MCF 10A (cell line): ENCODE measurements around the gene HIF1A. TPM values are rescaled to one million over a fixed set of nuclear protein-coding genes. Genes with fewer than 3 reads are reported as not detected.

ENCODE experiments used
- BruUV-seq: library from RNA; stranded (reverse); fragments of 400-500 nt; replicated peaks from 2 replicates; lab custom pipeline; 2021; lab: Mats Ljungman, UMichigan
- CTCF ChIA-PET: fragments of 300-600 bp; sonication (Branson Sonifier 250); formaldehyde crosslinking; extraction: SDS; loops from one replicate; lab custom pipeline; 2021; ENCODE audit warnings: antibody characterized with exemption, inconsistent platforms; lab: Yijun Ruan, JAX
- POLR2A ChIA-PET: fragments of 300-600, 350-650 bp; sonication (Branson Sonifier 250); formaldehyde crosslinking; extraction: SDS; loops from one replicate; lab custom pipeline; 2020; ENCODE audit warnings: antibody characterized with exemption, inconsistent platforms; lab: Yijun Ruan, JAX
- DNase-seq: peaks from one replicate; pipeline ENCODE4 v3.0.0-alpha.2; 2018; ENCODE audit not compliant: unreplicated experiment
- H3K27ac Mint-ChIP-seq: one replicate; pipeline ENCODE4 v1.8.0; 2022; ENCODE audit warnings: mild to moderate bottlenecking, low read depth, mixed read lengths; ENCODE audit not compliant: unreplicated experiment
- H3K27me3 Mint-ChIP-seq: one replicate; pipeline ENCODE4 v1.8.0; 2022; ENCODE audit warnings: mixed read lengths; ENCODE audit not compliant: insufficient read depth, unreplicated experiment
- H3K36me3 Mint-ChIP-seq: one replicate; pipeline ENCODE4 v1.8.0; 2022; ENCODE audit warnings: mild to moderate bottlenecking, moderate library complexity, mixed read lengths; ENCODE audit not compliant: insufficient read depth, unreplicated experiment
- H3K4me1 Mint-ChIP-seq: one replicate; pipeline ENCODE4 v1.8.0; 2022; ENCODE audit warnings: mixed read lengths; ENCODE audit not compliant: insufficient read depth, unreplicated experiment
- H3K4me3 Mint-ChIP-seq: one replicate; pipeline ENCODE4 v1.8.0; 2022; ENCODE audit warnings: mild to moderate bottlenecking, moderate library complexity, mixed read lengths; ENCODE audit not compliant: unreplicated experiment
- H3K9me3 Mint-ChIP-seq: one replicate; pipeline ENCODE4 v1.8.0; 2022; ENCODE audit warnings: mixed read lengths; ENCODE audit not compliant: unreplicated experiment
- intact Hi-C: fragments of 100-400 bp; cut with micrococcal nuclease; formaldehyde crosslinking; loops from 2 replicates; pipeline ENCODE4 v1.14.1; 2022
- total RNA-seq: library from RNA; stranded (reverse); gene quantifications from 2 replicates; pipeline ENCODE4 v1.2.3, GENCODE V29; 2022
- TF ChIP-seq, protein P1 (sequence below): fragments of 200-600 bp; IDR thresholded peaks from one replicate; pipeline ENCODE4 v1.8.0; 2022; ENCODE audit warnings: antibody characterized with exemption, mild to moderate bottlenecking; ENCODE audit not compliant: unreplicated experiment

HIF1A gene
- total RNA-seq, 1 experiment from 2014 or later: 193 TPM

GRCh38 chr14:61710853-61711817, 15.8 kb downstream of the HIF1A start:
- no peak overlapping the region for H3K4me3 Mint-ChIP-seq
- H3K36me3 Mint-ChIP-seq: no peaks in the 10 kb centered on the region
- peaks cover 36% of the 10 kb centered on the region for H3K4me1 Mint-ChIP-seq
- ChIA-PET CTCF (interaction anchor here (0.6 to 0.8 kb wide), 3 partner anchors 18 to 210 kb away, joined by 3 read pairs; no protein-coding TSS in a partner anchor), POLR2A (interaction anchor here (0.6 to 1.9 kb wide), 11 partner anchors 8 to 295 kb away, joined by 3 to 9 read pairs (median 4); partner anchors contain the start of gene HIF1A)
- TF ChIP-seq, protein P1, sequence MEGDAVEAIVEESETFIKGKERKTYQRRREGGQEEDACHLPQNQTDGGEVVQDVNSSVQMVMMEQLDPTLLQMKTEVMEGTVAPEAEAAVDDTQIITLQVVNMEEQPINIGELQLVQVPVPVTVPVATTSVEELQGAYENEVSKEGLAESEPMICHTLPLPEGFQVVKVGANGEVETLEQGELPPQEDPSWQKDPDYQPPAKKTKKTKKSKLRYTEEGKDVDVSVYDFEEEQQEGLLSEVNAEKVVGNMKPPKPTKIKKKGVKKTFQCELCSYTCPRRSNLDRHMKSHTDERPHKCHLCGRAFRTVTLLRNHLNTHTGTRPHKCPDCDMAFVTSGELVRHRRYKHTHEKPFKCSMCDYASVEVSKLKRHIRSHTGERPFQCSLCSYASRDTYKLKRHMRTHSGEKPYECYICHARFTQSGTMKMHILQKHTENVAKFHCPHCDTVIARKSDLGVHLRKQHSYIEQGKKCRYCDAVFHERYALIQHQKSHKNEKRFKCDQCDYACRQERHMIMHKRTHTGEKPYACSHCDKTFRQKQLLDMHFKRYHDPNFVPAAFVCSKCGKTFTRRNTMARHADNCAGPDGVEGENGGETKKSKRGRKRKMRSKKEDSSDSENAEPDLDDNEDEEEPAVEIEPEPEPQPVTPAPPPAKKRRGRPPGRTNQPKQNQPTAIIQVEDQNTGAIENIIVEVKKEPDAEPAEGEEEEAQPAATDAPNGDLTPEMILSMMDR: no peak
- no peaks in the 10 kb centered on the region for H3K9me3 Mint-ChIP-seq
- intact Hi-C loops: no loop called here
- DNase-seq: no peak
- no TSS peak for BruUV-seq
- H3K27me3 Mint-ChIP-seq: no peaks in the 10 kb centered on the region
- H3K27ac Mint-ChIP-seq: no peak overlapping the region

DNA sequence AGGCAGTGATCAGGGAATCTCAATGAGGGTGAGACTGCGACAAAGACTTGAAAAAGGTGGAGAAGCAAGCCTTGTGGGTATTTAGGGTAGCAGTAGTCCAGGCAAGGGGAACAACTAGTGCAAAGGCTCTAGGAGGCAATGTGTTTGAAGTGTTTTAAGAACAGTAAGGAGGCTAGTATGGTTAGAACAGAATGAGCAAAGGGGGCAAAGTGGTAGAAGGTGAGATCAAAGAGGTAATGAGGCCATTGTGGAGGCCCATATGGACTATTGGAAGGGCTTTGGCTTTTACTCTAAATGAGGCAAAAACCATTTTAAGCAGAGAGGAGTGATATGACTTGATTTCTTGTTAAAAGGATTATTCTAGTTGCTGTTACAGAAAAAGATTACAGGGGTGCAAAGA, 16.8 kb downstream of the HIF1A start:
- no peak overlapping the region for H3K4me3 Mint-ChIP-seq
- intact Hi-C loops: no loop called here
- peaks cover 29% of the 10 kb centered on the region for H3K4me1 Mint-ChIP-seq
- no peaks in the 10 kb centered on the region for H3K27me3 Mint-ChIP-seq
- no peaks in the 10 kb centered on the region for H3K36me3 Mint-ChIP-seq
- CTCF ChIA-PET: no interaction called here
- POLR2A ChIA-PET: interaction anchor here (1.1 to 1.5 kb wide), 2 partner anchors 15 to 143 kb away, joined by 4 to 8 read pairs; no protein-coding TSS in a partner anchor
- BruUV-seq: no TSS peak
- no peak for DNase-seq
- TF ChIP-seq, protein P1: no peak
- H3K27ac Mint-ChIP-seq: peak overlapping the region; percentile 0
- no peaks in the 10 kb centered on the region for H3K9me3 Mint-ChIP-seq

DNA sequence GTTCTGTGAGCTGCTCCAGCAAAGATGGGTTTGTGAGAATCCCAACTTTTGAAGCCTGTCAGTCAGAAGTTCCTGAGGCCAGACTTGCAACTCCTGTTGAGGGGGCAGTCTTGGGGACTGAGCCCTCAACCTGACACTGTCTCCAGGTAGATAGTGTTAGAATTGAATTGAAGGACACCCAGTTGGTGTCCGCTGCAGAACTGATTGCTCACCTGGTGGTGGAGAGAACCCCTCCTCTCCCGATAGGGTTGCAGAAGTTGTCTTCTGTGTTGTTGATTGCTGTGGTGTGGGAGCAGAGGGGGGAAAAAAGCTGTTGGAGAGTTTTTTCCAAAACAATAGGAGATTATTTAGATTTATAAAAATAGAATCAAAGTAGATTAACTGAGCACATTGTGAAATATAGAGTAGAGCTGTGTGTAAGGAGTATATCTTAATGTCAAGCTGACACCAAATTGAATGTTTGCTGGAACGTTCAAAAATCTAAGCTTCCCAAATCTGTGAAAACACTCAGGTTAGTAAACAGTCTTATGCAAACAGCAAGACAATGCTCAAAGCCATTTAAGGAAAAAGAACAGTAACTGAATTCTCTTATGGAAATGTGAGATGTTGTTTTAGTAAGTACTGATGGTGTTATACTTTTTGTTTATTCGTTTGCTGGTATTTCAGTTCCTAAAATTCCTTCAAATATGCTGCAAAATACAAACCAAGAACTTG, 18.6 kb downstream of the HIF1A start:
- ChIA-PET POLR2A (interaction anchor here (0.6 to 9.1 kb wide), 3 partner anchors 7 to 68 kb away, joined by 3 to 67 read pairs (median 4); no protein-coding TSS in a partner anchor), CTCF (interaction anchor here (1.0 to 1.1 kb wide), 2 partner anchors 16 to 242 kb away, joined by 3 read pairs; no protein-coding TSS in a partner anchor)
- peaks cover 32% of the 10 kb centered on the region for H3K4me1 Mint-ChIP-seq
- H3K4me3 Mint-ChIP-seq: no peak overlapping the region
- TF ChIP-seq, protein P1: no peak
- no peak for DNase-seq
- intact Hi-C loops: no loop called here
- no peaks in the 10 kb centered on the region for H3K9me3 Mint-ChIP-seq
- H3K27ac Mint-ChIP-seq: peak overlapping the region; percentile 34
- H3K36me3 Mint-ChIP-seq: no peaks in the 10 kb centered on the region
- no TSS peak for BruUV-seq
- H3K27me3 Mint-ChIP-seq: no peaks in the 10 kb centered on the region
